ENCODE data around the gene MAST4. TPM values are rescaled to one million over a fixed set of nuclear protein-coding genes. Genes with fewer than 3 reads are reported as not detected.
"Not testable (repeated sequence)": the region's sequence is repeated elsewhere in the genome, so short reads cannot be mapped to it uniquely, and the experiment has no call there.

The MAST4 gene
- total RNA-seq, 1 experiment from 2014 or later, result 0.40 TPM

DNA sequence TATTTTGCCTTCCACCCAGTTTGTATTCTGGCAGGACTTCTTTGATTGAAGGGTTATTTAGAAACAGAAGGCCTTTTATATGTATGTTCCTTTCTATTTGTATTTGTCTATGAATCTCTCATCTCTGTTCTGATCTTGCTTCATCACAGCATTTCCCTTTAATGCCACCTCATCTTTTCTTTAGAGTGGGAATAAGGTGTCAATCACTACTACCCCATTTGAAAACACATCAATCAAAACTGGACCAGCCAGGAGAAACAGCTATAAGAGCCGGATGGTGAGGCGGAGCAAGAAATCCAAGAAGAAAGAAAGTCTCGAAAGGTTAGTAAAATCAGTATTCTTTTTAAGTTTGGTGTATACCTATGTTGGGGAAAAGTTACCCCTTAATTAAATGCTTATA, 564.1 kb downstream of the MAST4 start:
- DNase-seq (ENCODE audit: low spot score), result no peak

DNA sequence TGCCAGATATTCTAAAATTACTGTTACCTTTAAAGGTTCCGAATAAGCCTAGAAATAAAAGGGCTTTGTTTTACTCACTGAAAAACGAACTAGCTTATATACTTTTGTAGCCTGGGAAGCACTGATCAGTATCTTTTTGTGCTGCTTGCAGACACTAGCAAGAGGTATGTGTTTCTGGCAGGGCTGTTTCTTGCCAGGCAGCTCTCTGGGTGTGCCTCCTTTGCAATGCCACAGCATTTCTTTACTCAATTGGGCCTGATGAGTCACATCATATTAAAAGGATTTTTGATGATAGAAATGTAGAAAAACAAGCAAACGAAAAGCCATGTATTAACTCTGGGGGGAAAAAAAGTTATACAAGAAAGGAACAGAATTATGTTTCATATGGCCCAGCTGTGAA, 564.8 kb downstream of the MAST4 start:
- DNase-seq (ENCODE audit: low spot score), result peak; percentile 80

DNA sequence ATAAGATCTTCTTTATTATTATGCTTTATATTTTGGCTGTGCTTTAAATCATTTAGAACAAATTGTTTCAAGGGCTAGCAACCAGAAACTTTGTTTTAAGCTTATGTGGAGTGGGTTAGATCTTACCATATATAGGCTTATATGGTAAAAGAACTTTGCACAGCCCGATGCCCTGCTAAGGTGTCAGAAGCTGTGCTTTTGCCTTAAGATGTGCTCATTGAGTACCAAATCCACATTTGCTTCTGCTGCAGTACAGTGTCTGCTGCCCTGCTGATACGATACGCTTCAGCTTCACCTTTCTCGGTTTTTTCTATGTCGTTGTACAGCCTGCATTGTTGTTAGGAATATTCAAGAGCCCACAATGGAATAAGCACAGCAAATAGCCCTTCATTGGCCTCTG, 565.6 kb downstream of the MAST4 start:
- no peak for DNase-seq (ENCODE audit: low spot score)

DNA sequence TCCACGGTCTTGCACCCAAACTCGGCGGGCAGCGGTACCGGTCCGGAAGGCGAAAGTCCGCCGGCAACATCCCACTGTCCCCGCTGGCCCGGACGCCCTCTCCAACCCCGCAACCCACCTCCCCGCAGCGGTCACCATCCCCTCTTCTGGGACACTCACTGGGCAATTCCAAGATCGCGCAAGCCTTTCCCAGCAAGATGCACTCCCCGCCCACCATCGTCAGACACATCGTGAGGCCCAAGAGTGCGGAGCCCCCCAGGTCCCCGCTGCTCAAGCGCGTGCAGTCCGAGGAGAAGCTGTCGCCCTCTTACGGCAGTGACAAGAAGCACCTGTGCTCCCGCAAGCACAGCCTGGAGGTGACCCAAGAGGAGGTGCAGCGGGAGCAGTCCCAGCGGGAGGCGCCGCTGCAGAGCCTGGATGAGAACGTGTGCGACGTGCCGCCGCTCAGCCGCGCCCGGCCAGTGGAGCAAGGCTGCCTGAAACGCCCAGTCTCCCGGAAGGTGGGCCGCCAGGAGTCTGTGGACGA, 567.1 kb downstream of the MAST4 start:
- DNase-seq (ENCODE audit: low spot score), result no peak

DNA sequence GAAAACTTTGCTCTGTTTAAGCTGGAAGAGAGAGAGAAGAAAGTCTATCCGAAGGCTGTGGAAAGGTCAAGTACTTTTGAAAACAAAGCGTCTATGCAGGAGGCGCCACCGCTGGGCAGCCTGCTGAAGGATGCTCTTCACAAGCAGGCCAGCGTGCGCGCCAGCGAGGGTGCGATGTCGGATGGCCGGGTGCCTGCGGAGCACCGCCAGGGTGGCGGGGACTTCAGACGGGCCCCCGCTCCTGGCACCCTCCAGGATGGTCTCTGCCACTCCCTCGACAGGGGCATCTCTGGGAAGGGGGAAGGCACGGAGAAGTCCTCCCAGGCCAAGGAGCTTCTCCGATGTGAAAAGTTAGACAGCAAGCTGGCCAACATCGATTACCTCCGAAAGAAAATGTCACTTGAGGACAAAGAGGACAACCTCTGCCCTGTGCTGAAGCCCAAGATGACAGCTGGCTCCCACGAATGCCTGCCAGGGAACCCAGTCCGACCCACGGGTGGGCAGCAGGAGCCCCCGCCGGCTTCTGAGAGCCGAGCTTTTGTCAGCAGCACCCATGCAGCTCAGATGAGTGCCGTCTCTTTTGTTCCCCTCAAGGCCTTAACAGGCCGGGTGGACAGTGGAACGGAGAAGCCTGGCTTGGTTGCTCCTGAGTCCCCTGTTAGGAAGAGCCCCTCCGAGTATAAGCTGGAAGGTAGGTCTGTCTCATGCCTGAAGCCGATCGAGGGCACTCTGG, 567.8 kb downstream of the MAST4 start:
- no peak for DNase-seq (ENCODE audit: low spot score)

DNA sequence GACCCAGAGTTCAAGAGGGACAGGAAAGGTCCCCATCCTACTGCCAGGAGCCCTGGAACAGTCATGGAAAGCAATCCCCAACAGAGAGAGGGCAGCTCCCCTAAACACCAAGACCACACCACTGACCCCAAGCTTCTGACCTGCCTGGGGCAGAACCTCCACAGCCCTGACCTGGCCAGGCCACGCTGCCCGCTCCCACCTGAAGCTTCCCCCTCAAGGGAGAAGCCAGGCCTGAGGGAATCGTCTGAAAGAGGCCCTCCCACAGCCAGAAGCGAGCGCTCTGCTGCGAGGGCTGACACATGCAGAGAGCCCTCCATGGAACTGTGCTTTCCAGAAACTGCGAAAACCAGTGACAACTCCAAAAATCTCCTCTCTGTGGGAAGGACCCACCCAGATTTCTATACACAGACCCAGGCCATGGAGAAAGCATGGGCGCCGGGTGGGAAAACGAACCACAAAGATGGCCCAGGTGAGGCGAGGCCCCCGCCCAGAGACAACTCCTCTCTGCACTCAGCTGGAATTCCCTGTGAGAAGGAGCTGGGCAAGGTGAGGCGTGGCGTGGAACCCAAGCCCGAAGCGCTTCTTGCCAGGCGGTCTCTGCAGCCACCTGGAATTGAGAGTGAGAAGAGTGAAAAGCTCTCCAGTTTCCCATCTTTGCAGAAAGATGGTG, 568.8 kb downstream of the MAST4 start:
- DNase-seq (ENCODE audit: low spot score), result no peak

DNA sequence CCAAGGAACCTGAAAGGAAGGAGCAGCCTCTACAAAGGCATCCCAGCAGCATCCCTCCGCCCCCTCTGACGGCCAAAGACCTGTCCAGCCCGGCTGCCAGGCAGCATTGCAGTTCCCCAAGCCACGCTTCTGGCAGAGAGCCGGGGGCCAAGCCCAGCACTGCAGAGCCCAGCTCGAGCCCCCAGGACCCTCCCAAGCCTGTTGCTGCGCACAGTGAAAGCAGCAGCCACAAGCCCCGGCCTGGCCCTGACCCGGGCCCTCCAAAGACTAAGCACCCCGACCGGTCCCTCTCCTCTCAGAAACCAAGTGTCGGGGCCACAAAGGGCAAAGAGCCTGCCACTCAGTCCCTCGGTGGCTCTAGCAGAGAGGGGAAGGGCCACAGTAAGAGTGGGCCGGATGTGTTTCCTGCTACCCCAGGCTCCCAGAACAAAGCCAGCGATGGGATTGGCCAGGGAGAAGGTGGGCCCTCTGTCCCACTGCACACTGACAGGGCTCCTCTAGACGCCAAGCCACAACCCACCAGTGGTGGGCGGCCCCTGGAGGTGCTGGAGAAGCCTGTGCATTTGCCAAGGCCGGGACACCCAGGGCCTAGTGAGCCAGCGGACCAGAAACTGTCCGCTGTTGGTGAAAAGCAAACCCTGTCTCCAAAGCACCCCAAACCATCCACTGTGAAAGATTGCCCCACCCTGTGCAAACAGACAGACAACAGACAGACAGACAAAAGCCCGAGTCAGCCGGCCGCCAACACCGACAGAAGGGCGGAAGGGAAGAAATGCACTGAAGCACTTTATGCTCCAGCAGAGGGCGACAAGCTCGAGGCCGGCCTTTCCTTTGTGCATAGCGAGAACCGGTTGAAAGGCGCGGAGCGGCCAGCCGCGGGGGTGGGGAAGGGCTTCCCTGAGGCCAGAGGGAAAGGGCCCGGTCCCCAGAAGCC, 569.6 kb downstream of the MAST4 start:
- no peak for DNase-seq (ENCODE audit: low spot score)

DNA sequence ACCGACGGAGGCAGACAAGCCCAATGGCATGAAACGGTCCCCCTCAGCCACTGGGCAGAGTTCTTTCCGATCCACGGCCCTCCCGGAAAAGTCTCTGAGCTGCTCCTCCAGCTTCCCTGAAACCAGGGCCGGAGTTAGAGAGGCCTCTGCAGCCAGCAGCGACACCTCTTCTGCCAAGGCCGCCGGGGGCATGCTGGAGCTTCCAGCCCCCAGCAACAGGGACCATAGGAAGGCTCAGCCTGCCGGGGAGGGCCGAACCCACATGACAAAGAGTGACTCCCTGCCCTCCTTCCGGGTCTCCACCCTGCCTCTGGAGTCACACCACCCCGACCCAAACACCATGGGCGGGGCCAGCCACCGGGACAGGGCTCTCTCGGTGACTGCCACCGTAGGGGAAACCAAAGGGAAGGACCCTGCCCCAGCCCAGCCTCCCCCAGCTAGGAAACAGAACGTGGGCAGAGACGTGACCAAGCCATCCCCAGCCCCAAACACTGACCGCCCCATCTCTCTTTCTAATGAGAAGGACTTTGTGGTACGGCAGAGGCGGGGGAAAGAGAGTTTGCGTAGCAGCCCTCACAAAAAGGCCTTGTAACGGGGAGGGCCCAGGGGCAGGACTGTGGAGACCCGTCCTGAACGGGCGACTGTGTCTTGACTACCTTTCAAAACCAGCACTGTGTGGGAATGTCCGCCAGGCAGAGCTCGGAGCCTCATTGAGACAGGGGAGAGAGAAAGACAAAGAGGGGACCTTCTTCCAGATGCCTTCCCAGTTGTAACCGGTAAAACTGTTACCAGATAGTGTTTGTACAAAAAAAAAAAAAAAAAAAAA, 570.5 kb downstream of the MAST4 start:
- DNase-seq (ENCODE audit: low spot score), result no peak

DNA sequence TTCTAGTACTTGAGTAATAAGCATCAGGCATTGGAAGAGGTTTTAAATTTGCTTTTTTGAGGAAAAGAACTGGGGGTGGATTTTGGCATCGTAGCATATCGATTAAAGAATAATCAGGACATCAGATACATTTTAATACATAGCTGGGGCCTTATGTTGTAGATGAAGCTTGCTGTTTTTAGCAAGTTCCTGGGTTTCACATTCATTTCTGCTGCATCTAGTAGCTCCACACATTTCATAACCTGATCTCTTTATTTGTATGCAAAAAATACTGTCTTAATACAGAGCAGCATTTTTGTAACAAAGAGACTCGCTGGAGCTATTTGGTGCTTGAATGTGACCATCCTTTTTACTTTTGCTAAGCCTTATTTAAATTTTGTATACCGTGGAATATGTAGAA, 571.9 kb downstream of the MAST4 start:
- no peak for DNase-seq (ENCODE audit: low spot score)

DNA sequence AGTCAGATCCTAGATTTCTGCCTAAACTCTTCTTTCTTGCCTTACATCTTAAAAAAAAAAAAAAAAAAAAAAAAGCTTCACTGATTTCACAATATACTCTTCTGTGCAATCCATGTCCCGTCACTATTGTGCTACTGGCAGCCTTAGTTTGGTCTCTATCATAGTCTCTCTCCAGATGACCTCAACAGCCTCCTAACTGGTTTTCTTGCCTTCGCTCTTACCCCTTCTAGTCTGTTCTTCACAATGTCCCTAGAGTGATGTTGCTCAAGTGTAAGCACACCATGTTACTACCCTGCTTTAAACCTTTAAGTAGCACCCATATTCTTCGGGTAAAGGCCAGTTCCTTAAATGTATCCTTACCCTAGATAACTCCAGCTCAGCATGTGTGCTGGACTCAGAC, 574.6 kb downstream of the MAST4 start:
- DNase-seq (ENCODE audit: low spot score), result no peak

DNA sequence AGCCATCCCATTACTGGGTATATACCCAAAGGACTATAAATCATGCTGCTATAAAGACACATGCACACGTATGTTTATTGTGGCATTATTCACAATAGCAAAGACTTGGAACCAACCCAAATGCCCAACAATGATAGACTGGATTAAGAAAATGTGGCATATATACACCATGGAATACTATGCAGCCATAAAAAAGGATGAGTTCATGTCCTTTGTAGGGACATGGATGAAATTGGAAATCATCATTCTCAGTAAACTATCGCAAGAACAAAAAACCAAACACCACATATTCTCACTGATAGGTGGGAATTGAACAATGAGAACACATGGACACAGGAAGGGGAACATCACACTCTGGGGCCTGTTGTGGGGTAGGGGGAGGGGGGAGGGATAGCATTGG, 577.2 kb downstream of the MAST4 start:
- DNase-seq (ENCODE audit: low spot score), result not testable (repeated sequence)

DNA sequence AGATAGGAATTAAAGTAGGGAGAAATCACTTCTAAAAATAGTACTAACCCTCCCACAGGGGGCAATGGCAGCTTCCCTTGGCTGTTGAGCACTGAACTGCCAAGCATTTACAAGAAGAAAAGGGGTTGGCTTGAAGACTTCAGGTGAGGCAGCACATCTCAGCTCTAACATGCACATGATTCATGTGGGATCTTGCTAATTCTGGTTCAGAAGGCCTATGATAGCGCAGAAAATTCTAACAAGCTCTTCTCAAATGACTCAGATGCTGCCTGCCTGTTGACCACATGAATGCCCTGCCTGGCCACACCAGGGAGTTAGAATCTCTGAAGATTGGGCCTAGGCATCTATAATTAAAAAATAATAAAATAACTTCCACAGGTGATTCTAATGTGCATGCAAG, 577.8 kb downstream of the MAST4 start:
- no peak for DNase-seq (ENCODE audit: low spot score)

DNA sequence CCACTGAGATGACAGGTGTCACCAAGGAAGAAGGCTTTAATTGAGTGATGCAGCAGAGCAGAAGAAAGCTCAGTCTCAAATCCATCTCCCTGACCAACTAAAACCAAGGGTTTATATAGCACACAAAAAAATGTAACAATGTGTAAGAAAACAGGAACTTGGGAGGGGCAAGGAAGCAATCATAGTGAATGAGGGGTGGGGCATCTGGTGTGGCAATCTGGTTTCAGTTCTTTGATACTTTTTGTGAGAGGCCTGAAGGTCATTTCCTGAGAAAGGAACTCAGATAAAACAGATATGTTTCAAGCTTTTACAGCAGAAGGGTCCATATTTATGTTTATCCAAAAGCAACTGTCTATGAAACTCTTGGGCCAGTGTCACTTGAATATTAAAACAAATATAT, 580.7 kb downstream of the MAST4 start:
- no peak for DNase-seq (ENCODE audit: low spot score)

DNA sequence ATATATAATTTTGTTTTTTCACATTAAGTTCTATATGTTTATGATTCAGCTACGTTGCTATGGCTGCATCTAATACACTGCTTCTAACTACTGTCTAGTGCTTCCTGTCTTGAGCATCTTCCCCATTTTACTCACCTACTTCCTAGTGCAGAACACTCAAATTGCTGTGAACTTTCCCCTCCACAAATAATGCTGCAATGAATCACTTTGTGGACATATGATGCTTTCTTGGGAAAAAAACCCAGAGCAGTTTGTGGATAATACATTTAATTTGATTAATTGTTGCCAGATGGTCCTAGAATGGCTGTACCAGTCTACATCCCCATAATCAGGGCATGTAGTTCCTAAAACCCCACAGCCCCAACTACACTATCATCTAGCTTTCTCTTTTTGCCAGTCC, 581.9 kb downstream of the MAST4 start:
- DNase-seq (ENCODE audit: low spot score), result no peak

DNA sequence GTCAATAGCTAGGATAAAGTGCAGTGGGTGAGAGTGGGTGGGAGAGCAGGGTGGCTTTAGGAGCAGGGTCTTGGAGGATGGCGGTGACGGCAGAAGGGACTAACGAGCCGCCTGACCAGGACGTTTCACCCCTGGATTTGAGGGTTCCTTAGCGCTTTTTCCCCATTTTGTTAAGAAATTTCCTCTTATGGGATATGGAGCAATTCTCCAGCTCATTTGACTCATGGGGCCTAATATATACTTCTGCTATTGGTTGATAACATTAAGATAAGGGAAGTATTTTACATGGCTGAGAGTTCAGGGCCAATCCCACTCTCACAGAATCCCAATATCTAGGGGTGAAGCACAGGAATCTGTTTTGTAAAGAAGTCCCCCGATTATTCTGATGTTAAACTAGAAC, 582.8 kb downstream of the MAST4 start:
- no peak for DNase-seq (ENCODE audit: low spot score)

DNA sequence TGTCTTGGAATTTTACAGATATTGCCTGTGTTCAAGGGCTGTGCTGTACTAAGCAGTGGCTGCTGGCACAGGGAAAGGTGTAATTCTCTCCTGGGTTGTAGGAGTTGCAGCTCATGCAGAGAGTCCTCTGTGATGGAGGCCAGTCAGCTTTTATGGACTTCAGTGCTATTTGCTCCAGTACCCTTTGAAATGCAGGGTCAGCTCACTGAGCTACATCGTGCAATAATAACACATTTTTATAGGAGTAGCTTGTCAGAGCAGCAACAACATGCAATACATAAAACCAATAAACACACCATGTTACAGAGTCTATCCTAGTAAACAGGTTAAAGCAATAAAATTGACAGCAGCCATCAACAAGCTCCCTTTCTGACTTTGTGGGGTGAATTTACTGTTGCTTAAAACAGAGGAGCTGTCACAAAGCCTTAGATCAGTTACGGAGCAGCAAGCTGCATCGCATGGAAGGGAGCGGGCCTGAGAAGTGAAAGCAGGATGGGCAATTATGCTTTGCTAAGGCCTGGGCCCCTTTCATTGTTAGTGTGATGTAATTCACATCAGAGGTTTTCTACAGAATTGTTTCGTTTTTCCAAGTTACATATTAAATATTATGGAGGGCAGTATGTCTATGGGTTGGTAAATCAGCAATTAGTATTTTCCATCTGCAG, 583.6 kb downstream of the MAST4 start:
- no peak for DNase-seq (ENCODE audit: low spot score)

DNA sequence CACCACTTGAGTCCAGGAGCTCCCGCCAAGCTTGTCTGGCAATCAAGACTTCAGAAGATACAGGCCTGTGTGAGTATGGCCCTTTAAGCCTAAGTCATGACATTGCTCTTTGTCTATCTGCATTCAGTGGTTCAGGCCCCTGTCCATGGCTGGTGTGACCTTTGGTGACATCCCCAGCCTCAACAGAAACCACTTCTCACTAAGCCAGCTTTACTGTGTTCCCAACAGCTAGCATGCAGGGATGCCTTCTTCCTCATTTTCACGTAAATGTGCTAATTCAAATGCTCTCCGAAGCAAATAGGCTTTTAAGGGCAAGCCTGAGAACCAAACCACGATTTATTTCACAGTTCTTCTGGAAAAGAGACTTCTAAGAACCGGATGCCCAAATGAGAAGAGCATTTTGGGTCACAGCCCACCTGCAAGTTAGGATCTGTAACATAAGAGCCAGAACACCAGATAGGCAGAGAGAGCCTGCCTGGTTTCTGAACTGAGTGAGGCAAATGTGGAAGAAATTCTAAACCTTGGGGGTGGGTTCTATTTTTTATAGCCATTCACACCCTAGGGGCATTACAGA, 585.5 kb downstream of the MAST4 start:
- DNase-seq (ENCODE audit: low spot score), result no peak

DNA sequence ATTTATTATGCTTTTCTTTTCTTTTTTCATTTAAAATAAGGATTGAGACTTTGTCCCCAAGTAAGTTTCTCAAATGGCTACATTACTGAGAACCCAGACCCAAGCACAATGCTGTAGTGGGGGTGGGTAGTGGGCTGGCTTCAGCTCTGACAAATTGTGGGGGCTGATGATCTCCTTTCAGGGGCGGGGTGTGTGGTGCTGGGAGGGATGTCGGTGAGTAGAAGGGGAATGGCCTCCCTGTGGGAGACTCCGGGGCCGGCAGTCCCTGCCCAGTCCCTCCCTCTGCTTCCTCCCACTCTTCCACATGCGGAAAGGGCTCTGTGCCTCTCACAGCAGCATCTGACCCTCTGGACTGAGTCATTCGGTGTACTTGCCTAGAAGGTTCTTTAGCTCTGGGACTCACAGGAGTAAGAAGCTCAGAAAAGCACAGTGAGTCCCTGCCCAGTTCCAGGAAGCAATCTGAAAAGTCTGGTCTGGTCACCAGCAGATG, 586.2 kb downstream of the MAST4 start:
- DNase-seq (ENCODE audit: low spot score), result peak; percentile 63

DNA sequence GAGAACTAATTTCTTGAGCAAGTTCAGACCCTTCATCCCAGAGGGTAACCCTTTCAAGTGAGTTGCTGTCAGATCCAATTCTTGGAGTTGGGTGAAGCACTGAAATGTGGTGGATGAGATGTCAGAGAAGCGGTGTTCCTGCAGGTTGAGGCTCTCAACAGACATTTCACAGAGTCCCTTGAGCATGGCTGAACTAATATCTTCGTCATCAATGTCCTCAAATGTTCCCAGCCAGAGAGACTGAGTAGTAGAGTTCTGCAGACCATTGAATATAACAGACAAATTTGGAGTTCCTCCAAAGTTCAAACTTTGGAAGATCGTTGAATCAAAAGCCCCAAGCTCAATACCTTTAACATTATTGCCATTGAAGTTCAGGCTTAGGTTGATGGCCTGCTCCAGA, 587.7 kb downstream of the MAST4 start:
- no peak for DNase-seq (ENCODE audit: low spot score)

DNA sequence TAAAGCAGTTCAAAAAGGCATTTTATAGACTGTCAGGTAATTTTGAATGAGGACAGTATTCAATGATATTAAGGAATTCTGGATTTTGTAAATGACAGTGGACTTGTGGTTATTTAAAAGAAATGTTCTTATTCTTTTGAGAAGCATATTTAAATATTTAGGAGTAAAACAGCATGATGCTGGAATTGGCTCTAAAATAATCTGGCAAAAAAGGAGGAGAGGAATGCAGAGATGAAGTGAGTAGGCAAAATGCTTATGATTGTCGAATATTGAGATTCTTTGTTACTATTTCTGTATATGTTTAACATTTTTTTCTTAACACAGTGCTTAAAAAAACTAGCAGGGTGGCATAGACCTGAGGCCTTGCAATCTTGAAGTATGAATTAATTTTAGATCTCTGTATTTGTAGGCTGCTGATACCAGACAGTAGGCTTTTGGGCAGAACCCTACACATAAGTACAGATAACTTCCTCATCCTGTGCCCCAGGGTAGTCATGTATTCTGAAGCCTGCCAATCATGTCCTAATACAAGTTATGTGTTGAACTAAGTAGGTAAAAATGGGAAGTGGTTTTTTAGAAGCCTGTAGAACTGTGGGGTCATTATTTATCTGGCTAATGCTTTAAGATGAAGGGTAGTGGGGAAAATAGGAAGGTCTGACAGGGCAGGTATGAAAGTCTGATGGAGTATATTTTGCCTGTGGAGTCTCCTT, 591.0 kb downstream of the MAST4 start:
- DNase-seq (ENCODE audit: low spot score), result no peak
